BE2C (cell line): ENCODE data around the gene CREB5.

Experiments used
- DNase-seq: peaks from one replicate; pipeline ENCODE4 v3.0.0-alpha.2; 2020
- H3K27me3 ChIP-seq: fragments of 250-450 bp; sonication (Bioruptor Pico); 2 replicates; pipeline ENCODE4 v1.5.1; 2020; ENCODE audit warnings: mild to moderate bottlenecking
- H3K36me3 ChIP-seq: fragments of 250-450 bp; sonication (Bioruptor Pico); 2 replicates; pipeline ENCODE4 v1.5.1; 2020; ENCODE audit warnings: mild to moderate bottlenecking
- H3K4me1 ChIP-seq: fragments of 250-450 bp; sonication (Bioruptor Pico); 2 replicates; pipeline ENCODE4 v1.5.1; 2020
- H3K4me3 ChIP-seq: 2 replicates; pipeline ENCODE4 v1.5.1; 2011; ENCODE audit warnings: low read depth, low read length
- H3K9me3 ChIP-seq: fragments of 250-450 bp; sonication (Bioruptor Pico); 2 replicates; pipeline ENCODE4 v1.5.1; 2020
- CTCF ChIP-seq: IDR thresholded peaks from 2 replicates; pipeline ENCODE4 v1.5.1; 2012; ENCODE audit warnings: mild to moderate bottlenecking, low read depth, low read length

Gene CREB5

GRCh38 chr7:28768577-28769147, 356.3 kb downstream of the CREB5 start:
- Histone ChIP-seq H3K36me3 (no peaks in the 10 kb centered on the region), H3K27me3 (no peaks in the 10 kb centered on the region), H3K9me3 (no peaks in the 10 kb centered on the region), H3K4me1 (no peaks in the 10 kb centered on the region), H3K4me3 (no peak overlapping the region)
- TF ChIP-seq CTCF, result no peak
- DNase-seq, result no peak

GRCh38 chr7:28771906-28772622, 359.7 kb downstream of the CREB5 start:
- no peak for TF ChIP-seq CTCF
- no peak for DNase-seq

GRCh38 chr7:28773423-28774145, 361.3 kb downstream of the CREB5 start:
- TF ChIP-seq CTCF, result no peak
- H3K27me3 ChIP-seq, result no peaks in the 10 kb centered on the region
- no peaks in the 10 kb centered on the region for H3K9me3 ChIP-seq
- no peak overlapping the region for H3K4me3 ChIP-seq
- no peaks in the 10 kb centered on the region for H3K36me3 ChIP-seq
- H3K4me1 ChIP-seq, result no peaks in the 10 kb centered on the region
- DNase-seq, result no peak

More at GRCh38 chr7:28771906-28772622, 359.7 kb downstream of the CREB5 start:
- H3K9me3 ChIP-seq, result no peaks in the 10 kb centered on the region
- H3K4me3 ChIP-seq, result no peak overlapping the region
- no peaks in the 10 kb centered on the region for H3K27me3 ChIP-seq
- no peaks in the 10 kb centered on the region for H3K36me3 ChIP-seq
- no peaks in the 10 kb centered on the region for H3K4me1 ChIP-seq

GRCh38 chr7:28774261-28774988, 362.1 kb downstream of the CREB5 start:
- no peaks in the 10 kb centered on the region for H3K27me3 ChIP-seq
- no peak for DNase-seq
- no peaks in the 10 kb centered on the region for H3K9me3 ChIP-seq
- no peaks in the 10 kb centered on the region for H3K4me1 ChIP-seq
- no peak overlapping the region for H3K4me3 ChIP-seq
- no peak for TF ChIP-seq CTCF
- no peaks in the 10 kb centered on the region for H3K36me3 ChIP-seq

- Histone ChIP-seq H3K4me3 (no peak overlapping the region), H3K36me3 (no peaks in the 10 kb centered on the region), H3K4me1 (no peaks in the 10 kb centered on the region), H3K27me3 (no peaks in the 10 kb centered on the region), H3K9me3 (no peaks in the 10 kb centered on the region)
- no peak for TF ChIP-seq CTCF
- DNase-seq, result no peak
Observed at GRCh38 chr7:28776463-28777157, 364.3 kb downstream of the CREB5 start.
